Brain microvascular endothelial cell (primary cell): ENCODE data around the gene ZBTB44.

ENCODE experiments used
- DNase-seq: peaks from one replicate; pipeline ENCODE4 v3.0.0-alpha.2; 2020
- H3K27ac ChIP-seq: fragments of 250-450 bp; sonication (Bioruptor Pico); 2 replicates; pipeline ENCODE4 v1.5.1; 2020; ENCODE audit warnings: mild to moderate bottlenecking, moderate library complexity
- H3K27me3 ChIP-seq: fragments of 250-450 bp; sonication (Bioruptor Pico); replicated peaks from 2 replicates; pipeline ENCODE4 v1.5.1; 2020; ENCODE audit warnings: mild to moderate bottlenecking
- H3K36me3 ChIP-seq: fragments of 250-450 bp; sonication (Bioruptor Pico); replicated peaks from 2 replicates; pipeline ENCODE4 v1.5.1; 2020; ENCODE audit warnings: mild to moderate bottlenecking
- H3K4me3 ChIP-seq: 2 replicates; pipeline ENCODE4 v1.5.1; 2011; ENCODE audit warnings: low read depth, mild to moderate bottlenecking, control low read depth, low read length, moderate library complexity
- CTCF ChIP-seq: IDR thresholded peaks from 2 replicates; pipeline ENCODE4 v1.5.1; 2011; ENCODE audit warnings: low read depth, mild to moderate bottlenecking, moderate library complexity, low read length, control low read depth, inconsistent platforms; ENCODE audit errors: missing control alignments
- in situ Hi-C: cut with HindIII; loops from 2 replicates; pipeline ENCODE4 v1.10.0; 2017; ENCODE audit warnings: low sequenced_read_pairs, low pct_ligation_motif_present

ZBTB44 gene

GRCh38 chr11:130272336-130272735 lies 42.4 kb downstream of the ZBTB44 start:
- no peak for TF ChIP-seq CTCF
- in situ Hi-C loops, result no loop called here

GRCh38 chr11:130269326-130269943 lies 45.3 kb downstream of the ZBTB44 start:
- no peak overlapping the region for H3K27ac ChIP-seq
- DNase-seq, result no peak
- no peaks in the 10 kb centered on the region for H3K36me3 ChIP-seq
- no peak for TF ChIP-seq CTCF
- H3K27me3 ChIP-seq, result no peaks in the 10 kb centered on the region
- in situ Hi-C loops, result no loop called here
- no peak overlapping the region for H3K4me3 ChIP-seq

More at GRCh38 chr11:130272336-130272735, 42.4 kb downstream of the ZBTB44 start:
- H3K27ac ChIP-seq, result no peak overlapping the region
- H3K27me3 ChIP-seq, result no peaks in the 10 kb centered on the region
- H3K4me3 ChIP-seq, result no peak overlapping the region
- no peak for DNase-seq
- no peaks in the 10 kb centered on the region for H3K36me3 ChIP-seq

GRCh38 chr11:130263351-130263750 lies 51.4 kb downstream of the ZBTB44 start:
- no peak for DNase-seq
- Histone ChIP-seq H3K27me3 (no peaks in the 10 kb centered on the region), H3K4me3 (no peak overlapping the region), H3K27ac (no peak overlapping the region), H3K36me3 (no peaks in the 10 kb centered on the region)
- in situ Hi-C loops, result no loop called here
- TF ChIP-seq CTCF, result no peak

- Histone ChIP-seq H3K36me3 (no peaks in the 10 kb centered on the region), H3K27me3 (no peaks in the 10 kb centered on the region), H3K27ac (no peak overlapping the region), H3K4me3 (no peak overlapping the region)
- in situ Hi-C loops, result no loop called here
- TF ChIP-seq CTCF, result no peak
- no peak for DNase-seq
Observed at GRCh38 chr11:130262424-130262823, 52.3 kb downstream of the ZBTB44 start.

- Histone ChIP-seq H3K36me3 (no peaks in the 10 kb centered on the region), H3K27me3 (no peaks in the 10 kb centered on the region), H3K27ac (no peak overlapping the region), H3K4me3 (no peak overlapping the region)
- no peak for DNase-seq
- TF ChIP-seq CTCF, result no peak
- in situ Hi-C loops, result no loop called here
Observed at GRCh38 chr11:130261571-130261970, 53.1 kb downstream of the ZBTB44 start.

GRCh38 chr11:130260742-130261141 lies 54.0 kb downstream of the ZBTB44 start:
- Histone ChIP-seq H3K27me3 (no peaks in the 10 kb centered on the region), H3K4me3 (no peak overlapping the region), H3K36me3 (no peaks in the 10 kb centered on the region), H3K27ac (no peak overlapping the region)
- TF ChIP-seq CTCF, result no peak
- no peak for DNase-seq
- in situ Hi-C loops, result no loop called here
